HG03442 (cell line): Measurements from ENCODE around the gene KCNK3.
"Not testable (repeated sequence)": the region's sequence is repeated elsewhere in the genome, so short reads cannot be mapped to it uniquely, and the experiment has no call there.

ENCODE experiments used
- ATAC-seq: cut with Tn5 transposase; IDR thresholded peaks from one replicate; pipeline ENCODE4 v1.9.1; 2021; ENCODE audit warnings: mild to moderate bottlenecking, moderate library complexity; ENCODE audit not compliant: unreplicated experiment

KCNK3 gene

DNA sequence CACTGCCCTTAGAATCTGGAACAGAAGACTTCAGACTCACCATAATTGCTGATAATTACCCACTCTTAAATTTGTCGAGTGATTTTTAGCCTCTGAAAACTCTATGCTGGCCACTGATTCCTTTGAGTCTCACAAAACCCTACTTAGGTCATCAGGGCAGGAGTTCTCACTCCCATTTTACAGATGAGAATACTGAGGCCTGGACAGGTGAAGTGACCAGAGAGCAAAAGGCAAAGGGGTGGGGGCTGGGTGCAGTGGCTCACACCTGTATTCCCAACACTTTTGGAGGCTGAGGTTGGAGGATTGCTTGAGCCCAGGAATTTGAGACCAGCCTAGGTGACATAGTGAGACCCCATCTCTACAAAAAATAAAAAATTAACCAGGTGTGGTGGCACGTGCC lies 36.8 kb downstream of the KCNK3 start:
- no peak for ATAC-seq

DNA sequence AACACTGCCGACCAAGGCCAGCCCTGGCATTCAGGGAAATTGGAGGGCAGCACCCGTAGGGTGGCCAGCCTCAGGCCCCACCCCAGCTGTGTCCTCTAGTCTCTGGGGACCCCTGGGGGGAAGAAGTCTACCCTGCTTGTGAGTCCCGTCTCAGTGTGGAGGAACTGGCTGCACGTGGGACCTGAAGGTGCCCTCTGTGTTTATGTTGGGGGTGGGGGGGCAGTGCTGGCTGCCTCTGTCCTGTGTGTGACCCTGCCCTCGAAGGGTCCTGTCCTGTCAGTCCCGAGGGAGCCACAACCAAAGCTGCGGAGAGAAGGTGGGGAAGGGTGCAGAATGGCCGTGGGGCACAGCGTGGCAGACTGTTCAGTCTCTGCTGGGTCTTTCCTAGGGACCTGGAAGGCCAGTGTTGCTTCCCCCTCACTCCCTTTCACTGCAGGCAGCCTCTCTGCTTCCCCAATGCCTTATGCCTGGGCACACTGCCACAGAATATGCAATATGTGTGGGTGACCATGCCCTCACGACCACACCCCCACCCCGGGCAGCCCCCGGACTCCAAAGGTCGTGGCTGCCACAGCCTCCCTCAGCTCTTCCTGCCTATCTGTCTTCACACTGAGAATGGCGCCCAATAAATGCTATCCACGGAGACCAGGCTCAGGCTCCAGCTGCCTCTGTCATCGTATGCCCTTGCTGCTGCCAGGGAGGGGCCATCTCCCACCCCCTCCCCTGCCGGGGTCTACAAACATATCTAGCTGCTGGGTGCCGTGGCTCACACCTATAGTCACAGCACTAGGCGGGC lies 38.2 kb downstream of the KCNK3 start:
- ATAC-seq: no peak

DNA sequence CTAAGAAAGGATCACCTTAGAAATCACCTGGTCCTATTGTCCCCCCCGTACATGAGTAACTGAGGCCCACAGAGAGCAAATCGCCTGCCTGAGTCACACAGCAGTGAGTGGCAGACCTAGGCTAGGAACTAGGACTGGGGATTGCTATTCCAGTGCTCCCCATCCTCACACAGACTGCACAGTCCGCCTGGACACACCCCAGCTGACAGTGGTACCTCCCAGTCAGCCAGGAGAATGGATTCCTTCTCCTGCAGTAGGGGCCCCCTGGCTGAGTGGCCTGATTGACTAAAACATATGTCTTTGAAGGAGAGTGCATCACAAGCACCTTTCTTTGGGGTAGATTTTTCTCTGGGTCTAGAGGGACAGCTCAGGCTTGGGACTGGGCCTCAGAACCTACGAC lies 39.2 kb downstream of the KCNK3 start:
- no peak for ATAC-seq

DNA sequence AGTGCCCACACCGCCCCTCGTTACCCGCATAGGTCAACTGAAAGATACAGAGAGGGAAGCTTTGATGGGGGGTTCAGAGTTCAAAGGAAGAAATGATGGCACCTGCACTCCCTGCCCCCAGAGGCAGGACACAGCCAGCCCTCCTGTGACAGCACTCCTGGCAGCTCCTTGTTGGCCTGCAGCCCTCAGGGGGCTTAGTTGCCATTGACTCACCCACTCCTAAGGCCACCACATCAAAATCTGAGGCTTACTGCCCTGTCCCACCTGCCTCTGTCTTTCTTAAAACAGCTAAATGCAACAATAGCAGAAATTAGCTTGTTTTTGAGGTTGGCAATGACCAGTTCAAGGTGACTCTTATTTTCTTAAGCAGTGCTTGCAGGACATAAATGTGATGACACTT lies 39.9 kb downstream of the KCNK3 start:
- no peak for ATAC-seq

DNA sequence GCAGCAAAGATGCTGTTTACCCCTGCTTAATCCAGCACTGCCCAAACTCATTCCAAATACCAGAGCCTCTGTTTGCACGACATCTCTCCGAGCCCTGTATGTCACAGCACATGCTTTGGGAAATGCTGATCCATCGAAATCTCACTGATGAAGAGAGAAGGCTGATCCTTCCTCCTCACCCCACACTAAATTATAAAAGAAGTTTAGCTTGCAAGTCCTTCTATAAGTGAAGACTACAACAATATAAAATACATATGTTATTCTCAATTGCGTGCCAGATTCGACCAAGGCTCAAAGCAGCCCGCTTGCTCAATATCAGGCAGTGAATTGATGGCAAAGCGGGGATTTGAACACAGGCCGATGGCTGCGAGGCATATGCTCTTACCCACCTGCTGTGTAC lies 40.9 kb downstream of the KCNK3 start:
- no peak for ATAC-seq

DNA sequence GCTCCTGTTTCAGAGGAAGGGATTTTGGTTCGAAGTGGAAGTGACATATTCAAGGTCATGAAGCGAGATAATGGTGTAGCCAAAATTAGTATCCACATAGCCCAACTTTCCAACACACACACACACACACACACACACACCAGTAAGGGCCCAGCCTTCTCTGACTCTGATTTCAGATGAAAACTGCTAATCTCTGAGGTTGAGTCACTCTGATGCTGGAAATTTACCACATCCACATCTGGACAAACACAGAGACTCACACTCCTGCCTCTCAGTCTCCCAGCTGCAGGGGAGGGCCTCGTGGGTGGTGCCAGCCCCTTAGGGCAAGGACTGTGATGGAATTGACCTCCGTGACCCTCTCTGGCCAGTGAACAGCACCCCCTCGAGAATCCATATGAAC lies 42.6 kb downstream of the KCNK3 start:
- ATAC-seq: no peak

DNA sequence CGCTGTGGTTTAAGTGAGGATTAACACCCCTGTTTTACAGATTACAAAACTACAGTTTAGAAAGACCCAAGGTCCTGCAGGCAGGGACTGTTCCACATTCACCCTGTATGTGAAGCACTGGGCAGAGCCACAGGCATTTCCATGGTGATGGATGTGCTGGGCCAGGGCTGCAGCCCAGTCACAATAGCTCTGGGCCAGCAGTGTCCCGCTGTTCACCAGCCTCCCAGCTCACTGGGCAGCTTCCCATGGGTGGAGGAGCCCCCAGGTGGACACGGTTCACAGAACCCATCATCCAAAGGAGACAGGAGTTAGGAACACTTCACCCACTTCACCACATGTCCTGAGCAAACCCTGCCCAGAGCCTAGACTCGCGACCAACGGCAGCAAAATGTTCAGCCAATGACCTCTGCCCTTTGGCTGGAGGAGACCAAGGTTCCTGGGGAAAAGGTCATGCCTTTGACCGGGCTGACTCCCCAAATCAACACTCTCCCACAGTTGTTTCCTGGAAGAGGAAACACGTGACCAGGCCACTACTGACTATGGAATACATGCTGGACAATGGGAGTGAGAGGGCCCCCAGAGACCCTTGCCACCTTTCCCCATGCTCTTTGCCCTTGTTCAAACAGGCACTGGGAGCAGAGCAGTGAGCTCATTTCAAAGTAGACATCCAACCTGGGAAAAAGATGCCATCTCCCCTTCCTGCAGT lies 43.5 kb downstream of the KCNK3 start:
- ATAC-seq: no peak

DNA sequence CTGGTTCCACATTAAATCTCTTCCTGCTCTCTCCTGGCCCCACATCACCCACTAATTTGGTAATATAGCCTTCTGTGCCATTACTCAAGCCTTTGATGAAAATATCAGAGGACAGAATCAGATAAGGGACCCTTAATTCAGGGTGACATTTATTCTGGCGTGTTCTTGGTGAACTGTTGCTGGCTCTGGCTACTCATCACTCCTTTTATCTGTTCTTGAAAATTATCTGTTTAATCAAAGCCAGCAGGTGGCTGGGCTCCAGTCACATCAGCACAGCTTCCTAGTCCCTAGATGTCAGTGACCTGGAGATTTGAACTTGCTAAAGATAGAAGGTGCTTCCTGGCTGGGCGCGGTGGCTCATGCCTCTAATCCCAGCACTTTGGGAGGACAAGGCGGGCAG lies 44.7 kb downstream of the KCNK3 start:
- no peak for ATAC-seq

DNA sequence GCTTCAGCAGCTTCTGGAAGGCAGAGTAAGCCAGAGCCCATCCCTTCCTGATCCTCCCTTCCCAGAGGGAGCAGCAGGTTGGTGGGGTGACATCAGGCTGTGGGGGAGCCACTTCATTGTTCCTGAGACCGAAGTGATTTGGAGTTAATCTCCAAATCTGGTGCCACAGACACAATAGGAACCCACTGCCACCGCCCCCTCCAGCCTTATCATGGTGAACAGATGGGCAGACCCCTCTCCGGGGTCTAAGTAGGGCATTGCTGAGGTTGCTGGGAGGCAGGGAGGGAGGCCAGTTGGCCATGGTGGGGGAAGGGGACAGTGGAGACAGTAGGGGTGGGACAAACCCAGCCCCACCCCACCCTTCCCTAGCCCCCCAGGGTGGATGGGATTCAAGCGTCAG lies 46.0 kb downstream of the KCNK3 start:
- ATAC-seq: no peak

DNA sequence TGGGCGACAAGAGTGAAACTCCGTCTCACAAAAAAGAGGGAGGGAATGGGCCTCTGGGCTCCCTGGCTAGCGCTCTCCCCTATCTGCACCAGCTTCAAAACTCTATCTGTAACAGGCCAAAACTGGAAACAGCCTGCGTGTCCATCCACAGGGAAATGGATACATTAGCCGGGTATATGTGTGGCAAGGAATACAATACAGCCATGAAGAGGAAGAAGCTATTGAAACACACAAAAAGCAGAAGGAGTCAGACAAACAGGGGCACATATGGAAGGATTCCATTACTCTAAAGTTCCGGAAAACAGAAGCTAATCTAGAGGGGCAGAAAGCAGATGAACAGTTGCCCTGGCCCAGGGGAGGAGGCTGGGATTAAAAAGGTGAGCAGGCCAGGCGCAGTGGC lies 47.0 kb downstream of the KCNK3 start:
- ATAC-seq: no peak

DNA sequence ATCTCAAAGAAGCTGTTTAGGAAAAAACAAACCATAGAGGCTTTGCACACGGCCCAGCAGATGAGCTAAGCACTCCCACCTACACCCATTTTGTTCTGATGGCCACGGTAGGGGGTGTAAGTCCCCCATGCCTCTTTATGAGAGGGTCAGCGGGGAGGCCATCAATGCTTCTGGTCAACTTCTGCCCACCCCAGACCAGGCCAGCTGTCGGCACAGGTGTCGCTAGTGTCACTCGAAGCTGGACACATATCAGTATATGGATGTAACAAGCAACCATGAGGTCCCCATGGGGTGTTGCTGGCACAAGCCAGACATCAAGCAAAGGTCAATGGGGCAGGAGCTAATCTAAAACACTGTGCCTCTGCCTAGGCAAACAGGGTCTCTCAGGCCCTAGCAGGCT lies 47.8 kb downstream of the KCNK3 start:
- ATAC-seq: no peak

DNA sequence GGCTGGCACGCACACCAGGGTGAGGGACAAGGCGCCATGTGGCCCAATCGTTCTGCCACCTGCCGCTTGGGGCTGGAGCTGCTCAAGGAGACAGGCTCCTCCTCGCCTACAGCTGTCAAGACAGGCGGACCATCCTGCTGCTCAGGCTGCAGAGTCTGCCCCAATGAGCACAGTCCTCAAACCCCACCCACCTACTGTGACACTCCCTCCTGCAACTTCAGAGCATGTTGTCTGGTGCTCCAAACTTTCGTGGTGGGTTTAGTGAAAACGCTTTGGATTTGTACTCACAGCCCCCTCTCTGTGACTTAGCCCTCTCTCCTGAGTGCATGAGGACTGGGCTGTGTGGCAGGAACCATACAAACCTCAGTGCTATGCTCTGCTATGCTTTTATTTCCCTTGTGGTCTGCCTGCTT lies 48.4 kb downstream of the KCNK3 start:
- no peak for ATAC-seq

DNA sequence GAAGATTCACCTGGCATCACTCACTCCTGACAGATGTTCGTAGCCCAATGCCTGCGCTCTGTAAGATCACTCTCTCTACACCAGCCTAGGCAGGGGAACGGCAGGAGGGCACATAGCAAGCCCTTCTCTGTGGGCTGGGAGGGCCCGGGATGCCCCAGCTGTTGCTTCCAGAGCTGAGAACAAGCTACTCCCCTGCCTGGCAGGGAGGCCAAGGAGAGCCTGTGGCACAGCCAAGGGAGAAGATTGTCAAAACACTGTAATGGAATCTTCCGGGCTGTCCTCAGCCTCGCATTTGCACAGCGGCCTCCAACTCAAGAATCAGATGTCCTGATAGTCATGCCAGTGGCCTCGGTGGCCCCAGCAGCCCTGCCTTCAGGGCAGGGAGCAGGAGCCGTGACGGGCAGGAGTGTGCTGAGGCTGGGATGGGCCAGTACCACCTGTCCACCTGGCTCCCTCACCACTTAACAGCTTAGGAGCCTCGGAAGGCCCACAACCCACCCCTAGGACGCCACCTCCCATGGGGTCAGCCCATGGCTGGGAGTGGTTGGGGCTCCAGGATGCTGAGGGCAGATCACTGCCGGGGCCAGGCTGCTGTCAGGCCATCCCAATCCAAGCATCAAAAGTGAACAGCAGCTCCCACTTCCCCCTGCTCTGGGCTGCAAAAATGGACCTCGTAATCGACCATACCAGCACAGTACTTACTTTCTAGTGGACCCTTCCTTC lies 49.7 kb downstream of the KCNK3 start:
- no peak for ATAC-seq

DNA sequence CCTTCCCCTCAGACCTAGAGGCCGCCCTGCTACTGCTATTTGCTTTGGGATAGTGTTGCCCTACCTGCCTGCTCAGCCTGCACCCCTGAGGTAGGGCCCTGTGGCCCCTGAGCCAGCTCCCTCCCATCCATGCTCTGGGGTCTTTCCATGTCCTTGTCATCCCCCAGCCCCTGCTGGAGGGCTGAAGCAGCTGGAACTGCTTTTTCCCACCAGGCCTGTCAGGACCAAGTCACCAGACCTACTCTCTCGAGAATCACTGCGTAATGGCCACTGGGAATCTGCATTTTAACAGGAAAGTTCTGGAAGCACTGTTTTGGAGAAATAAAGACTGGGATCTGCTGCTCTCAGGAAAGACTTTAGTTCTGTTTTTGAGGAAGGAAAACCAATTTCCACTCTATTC lies 51.3 kb downstream of the KCNK3 start:
- no peak for ATAC-seq

DNA sequence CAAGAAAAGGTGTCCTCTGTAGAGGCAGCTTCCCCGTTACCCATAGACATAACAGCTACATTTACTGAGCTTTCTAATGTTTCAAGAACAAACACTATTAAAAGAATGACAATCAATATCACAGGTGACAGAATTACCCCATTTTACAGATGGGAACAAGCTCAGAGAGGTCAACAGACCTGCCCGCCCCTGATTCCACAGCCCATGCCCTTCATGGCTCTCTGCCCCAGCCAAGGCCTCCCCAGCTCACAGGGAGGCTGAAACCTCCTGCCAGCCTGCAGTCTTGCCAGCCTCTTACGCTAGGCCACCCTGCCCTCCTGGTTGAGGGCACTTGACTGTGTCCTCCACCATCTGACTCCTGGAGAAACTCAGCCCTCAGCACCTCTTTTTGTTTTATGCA lies 52.4 kb downstream of the KCNK3 start:
- no peak for ATAC-seq

DNA sequence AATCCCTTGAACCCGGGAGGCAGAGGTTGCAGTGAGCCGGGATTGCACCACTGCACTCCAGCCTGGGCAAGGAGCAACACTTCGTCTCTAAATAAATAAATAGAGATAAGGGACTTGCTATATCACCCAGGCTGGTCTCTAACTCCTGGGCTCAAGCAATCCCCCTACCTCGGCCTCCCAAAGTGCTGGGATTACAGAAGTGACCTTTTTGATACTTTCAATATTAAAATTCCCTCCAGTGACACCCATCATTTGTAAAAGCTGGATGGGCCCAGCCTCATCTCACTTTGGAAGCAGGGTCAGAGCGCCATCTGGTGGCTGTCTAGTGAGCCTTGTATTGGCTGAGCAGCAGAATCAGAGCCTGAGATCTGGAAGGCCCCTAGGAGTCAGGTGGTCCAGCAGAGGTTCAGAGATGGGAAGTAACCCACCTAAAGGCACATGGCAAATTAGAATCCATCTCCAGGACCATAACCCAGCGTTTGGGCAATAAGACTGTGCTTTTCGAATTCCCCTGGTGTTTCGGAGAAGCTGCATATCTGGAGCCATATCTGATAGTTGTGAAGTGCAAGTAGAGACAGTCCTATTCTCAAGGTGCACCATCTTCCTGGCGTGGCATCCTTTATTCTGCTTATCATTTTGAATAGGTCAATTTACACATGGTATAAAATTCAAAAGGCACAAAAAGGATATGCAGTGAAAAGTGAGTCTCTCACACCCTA lies 53.2 kb downstream of the KCNK3 start:
- ATAC-seq: no peak

DNA sequence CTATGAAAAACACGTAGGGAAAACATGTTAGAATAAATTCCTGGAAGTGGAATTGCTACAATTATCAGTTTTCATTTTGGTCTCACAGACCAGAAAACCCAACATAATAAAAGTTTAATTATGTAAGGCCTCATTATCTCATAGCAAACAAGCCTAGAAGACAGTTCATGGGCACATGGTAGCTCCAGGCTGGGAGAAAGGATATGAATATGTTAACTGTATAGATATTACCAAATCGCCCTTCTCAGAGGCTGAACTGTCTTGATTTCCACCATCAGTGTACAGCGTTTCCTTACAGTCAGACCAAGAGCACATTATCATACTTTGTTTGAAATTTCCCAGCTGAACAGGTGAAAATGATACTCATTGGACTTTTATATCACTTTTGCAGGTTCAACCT lies 54.4 kb downstream of the KCNK3 start:
- ATAC-seq: no peak

DNA sequence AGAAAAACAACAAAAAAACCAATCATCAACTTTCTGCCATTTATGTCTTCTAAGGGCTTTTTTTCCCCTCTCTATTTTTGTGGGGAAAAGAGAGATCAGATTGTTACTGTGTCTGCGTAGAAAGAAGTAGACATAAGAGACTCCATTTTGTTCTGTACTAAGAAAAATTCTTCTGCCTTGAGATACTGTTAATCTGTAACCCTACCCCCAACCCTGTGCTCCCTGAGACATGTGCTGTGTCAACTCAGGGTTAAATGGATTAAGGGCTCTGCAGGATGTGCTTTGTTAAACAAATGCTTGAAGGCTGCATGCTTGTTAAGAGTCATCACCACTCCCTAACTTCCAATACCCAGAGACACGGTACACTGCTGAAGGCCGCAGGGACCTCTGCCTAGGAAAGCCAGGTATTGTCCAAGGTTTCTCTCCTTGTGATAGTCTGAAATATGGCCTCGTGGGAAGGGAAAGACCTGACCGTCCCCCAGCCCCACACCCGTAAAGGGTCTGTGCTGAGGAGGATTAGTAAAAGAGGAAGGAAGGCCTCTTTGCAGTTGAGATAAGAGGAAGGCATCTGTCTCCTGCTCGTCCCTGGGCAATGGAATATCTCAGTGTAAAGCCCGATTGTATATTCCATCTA lies 57.4 kb downstream of the KCNK3 start:
- not testable (repeated sequence) for ATAC-seq

DNA sequence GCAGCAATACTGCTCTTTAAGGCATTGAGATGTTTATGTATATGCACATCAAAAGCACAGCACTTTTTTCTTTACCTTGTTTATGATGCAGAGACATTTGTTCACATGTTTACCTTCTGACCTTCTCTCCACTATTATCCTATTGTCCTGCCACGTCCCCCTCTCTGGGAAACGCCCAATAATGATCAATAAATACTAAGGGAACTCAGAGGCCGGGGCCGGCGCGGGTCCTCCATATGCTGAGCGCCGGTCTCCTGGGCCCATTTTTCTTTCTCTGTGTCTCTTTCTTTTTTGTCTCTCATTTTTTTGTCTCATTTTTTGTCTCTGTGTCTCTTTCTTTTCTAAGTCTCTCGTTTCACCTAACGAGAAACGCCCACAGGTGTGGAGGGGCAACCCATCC lies 57.9 kb downstream of the KCNK3 start:
- ATAC-seq: not testable (repeated sequence)

DNA sequence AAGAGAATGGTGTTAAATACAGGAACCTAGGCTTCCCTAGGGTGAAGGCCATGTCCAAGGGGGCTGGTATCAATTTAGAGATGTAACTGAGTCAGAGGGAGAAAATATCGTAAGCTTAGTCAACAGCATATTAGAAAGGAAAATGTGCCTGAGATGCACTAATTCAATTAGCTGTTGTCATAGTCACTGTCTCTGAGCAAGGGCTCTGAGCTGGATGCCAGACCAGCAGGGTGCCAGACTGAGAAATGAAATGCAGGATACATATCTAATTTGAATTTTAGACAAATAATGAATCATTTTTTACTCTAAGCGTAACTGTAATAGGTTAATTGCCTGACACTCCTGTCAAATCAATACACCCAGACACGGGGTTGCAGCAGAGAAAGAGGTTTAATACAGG lies 60.1 kb downstream of the KCNK3 start:
- ATAC-seq: no peak

DNA sequence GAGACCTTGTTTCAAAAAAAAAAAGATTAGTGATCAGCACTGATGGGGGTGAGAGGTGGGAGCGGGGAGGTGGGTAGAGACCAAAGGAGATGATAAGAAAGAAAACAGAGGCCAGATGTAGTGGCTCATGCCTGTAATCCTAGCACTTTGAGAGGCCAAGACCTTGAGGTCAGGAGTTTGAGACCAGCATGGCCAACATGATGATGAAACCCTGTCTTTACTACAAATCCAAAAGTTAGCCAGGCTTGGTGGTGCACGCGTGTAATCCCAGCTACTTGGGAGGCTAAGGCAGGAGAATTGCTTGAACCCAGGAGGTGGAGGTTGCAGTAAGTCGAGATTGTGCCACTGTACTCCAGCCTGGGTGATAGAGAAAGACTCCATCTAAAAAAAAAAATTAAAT lies 62.0 kb downstream of the KCNK3 start:
- no peak for ATAC-seq
